PC-3 (cell line): ENCODE data around the gene AFF4. TPM values are rescaled to one million over a fixed set of nuclear protein-coding genes. Genes with fewer than 3 reads are reported as not detected.
"Not testable (repeated sequence)": the region's sequence is repeated elsewhere in the genome, so short reads cannot be mapped to it uniquely, and the experiment has no call there.

Experiments
- ATAC-seq: fragments of 200-7000 bp; cut with Tn5 transposase; 2 replicates; pipeline ENCODE4 v1.9.1; 2020; ENCODE audit warnings: mild to moderate bottlenecking, moderate library complexity
- Bru-seq: library from RNA; stranded (reverse); fragments of 400-500 nt; gene quantifications from one replicate; lab custom pipeline; 2021; lab: Mats Ljungman, UMichigan
- BruChase-seq, 2 experiments: library from RNA; stranded (reverse); fragments of 400-500 nt; gene quantifications; one replicate each; lab custom pipeline; 2021; lab: Mats Ljungman, UMichigan
- BruUV-seq: library from RNA; stranded (reverse); fragments of 400-500 nt; replicated peaks from 2 replicates; lab custom pipeline; 2021; lab: Mats Ljungman, UMichigan
- CTCF ChIA-PET: fragments of 300-600 bp; sonication (Branson Sonifier 250); formaldehyde crosslinking; loops from one replicate; lab custom pipeline; 2022; ENCODE audit warnings: antibody characterized with exemption; lab: Charles Lee
- POLR2A ChIA-PET: fragments of 300-600 bp; sonication (Branson Sonifier 250); formaldehyde crosslinking; loops from one replicate; lab custom pipeline; 2022; ENCODE audit warnings: antibody characterized with exemption; ENCODE audit not compliant: unreplicated experiment; lab: Charles Lee
- DNase-seq: peaks from one replicate; pipeline ENCODE4 v3.0.0-alpha.2; 2015
- H2AFZ ChIP-seq: fragments of 300-600 bp; sonication (generic); 2 replicates; pipeline ENCODE4 v1.6.0; 2016; ENCODE audit warnings: antibody characterized with exemption, low read length
- H3F3A ChIP-seq: fragments of 300-600 bp; sonication (generic); one replicate; pipeline ENCODE4 v1.6.0; 2017; ENCODE audit warnings: antibody characterized with exemption, low read length, control low read depth, mild to moderate bottlenecking; ENCODE audit not compliant: unreplicated experiment
- H3K27ac ChIP-seq: fragments of 300-600 bp; sonication (generic); 2 replicates; pipeline ENCODE4 v1.5.1; 2016; ENCODE audit warnings: mild to moderate bottlenecking, low read length
- H3K27me3 ChIP-seq: fragments of 300-600 bp; sonication (generic); 2 replicates; pipeline ENCODE4 v1.6.1; 2016; ENCODE audit warnings: low read length, mixed read lengths
- H3K36me3 ChIP-seq: fragments of 300-600 bp; sonication (generic); 2 replicates; pipeline ENCODE4 v1.6.1; 2016; ENCODE audit warnings: low read depth, mixed run types, low read length, mixed read lengths
- H3K4me1 ChIP-seq: fragments of 300-600 bp; sonication (generic); 2 replicates; pipeline ENCODE4 v1.5.1; 2016; ENCODE audit warnings: low read length; ENCODE audit not compliant: insufficient read depth
- H3K4me2 ChIP-seq: fragments of 300-600 bp; sonication (generic); 2 replicates; pipeline ENCODE4 v1.6.0; 2016; ENCODE audit warnings: low read length
- H3K4me3 ChIP-seq: fragments of 300-600 bp; sonication (generic); 2 replicates; pipeline ENCODE4 v1.5.1; 2016; ENCODE audit warnings: mild to moderate bottlenecking, low read length, mixed read lengths
- H3K79me2 ChIP-seq: fragments of 300-600 bp; sonication (generic); 2 replicates; pipeline ENCODE4 v1.6.1; 2017; ENCODE audit warnings: low read length, mixed read lengths
- H3K9ac ChIP-seq: fragments of 300-600 bp; sonication (generic); 2 replicates; pipeline ENCODE4 v1.6.0; 2016; ENCODE audit warnings: mild to moderate bottlenecking, low read length
- H3K9me2 ChIP-seq: fragments of 300-600 bp; sonication (generic); replicated peaks from 2 replicates; pipeline ENCODE4 v1.6.1; 2016; ENCODE audit warnings: mixed run types, low read length, mixed read lengths
- H3K9me3 ChIP-seq: fragments of 300-600 bp; sonication (generic); 2 replicates; pipeline ENCODE4 v1.6.1; 2016; ENCODE audit warnings: low read length, mixed read lengths
- H4K20me1 ChIP-seq: fragments of 300-600 bp; sonication (generic); 2 replicates; pipeline ENCODE4 v1.6.1; 2016; ENCODE audit warnings: low read length, mixed read lengths
- CTCF ChIP-seq: fragments of 300-600 bp; sonication (generic); conservative IDR thresholded peaks from 2 replicates; pipeline ENCODE4 v1.5.1; 2017; ENCODE audit warnings: antibody characterized with exemption, low read depth, mild to moderate bottlenecking, low read length
- EZH2 ChIP-seq: fragments of 300-600 bp; sonication (generic); IDR thresholded peaks from one replicate; pipeline ENCODE4 v1.6.1; 2017; ENCODE audit warnings: antibody characterized with exemption, mild to moderate bottlenecking, low read length; ENCODE audit not compliant: unreplicated experiment
- EZH2phosphoT487 ChIP-seq: fragments of 300-600 bp; sonication (generic); IDR thresholded peaks from 2 replicates; pipeline ENCODE4 v1.6.1; 2018; ENCODE audit warnings: mild to moderate bottlenecking, antibody characterized with exemption, low read length, borderline replicate concordance
- intact Hi-C: fragments of 100-400 bp; cut with micrococcal nuclease; formaldehyde crosslinking; loops from 2 replicates; pipeline ENCODE4 v1.9.0; 2023
- long read RNA-seq: library from polyadenylated mRNA; unstranded; transcript quantifications from one replicate; pipeline ENCODE4 v2.0.0, GENCODE V29; 2021; ENCODE audit not compliant: unreplicated experiment
- total RNA-seq: library from RNA; depleted of rRNA; stranded (reverse); fragments of >200 nt; gene quantifications from 2 replicates; pipeline ENCODE4 v1.2.3, GENCODE V29; 2014; rRNA removed

The AFF4 gene, protein sequence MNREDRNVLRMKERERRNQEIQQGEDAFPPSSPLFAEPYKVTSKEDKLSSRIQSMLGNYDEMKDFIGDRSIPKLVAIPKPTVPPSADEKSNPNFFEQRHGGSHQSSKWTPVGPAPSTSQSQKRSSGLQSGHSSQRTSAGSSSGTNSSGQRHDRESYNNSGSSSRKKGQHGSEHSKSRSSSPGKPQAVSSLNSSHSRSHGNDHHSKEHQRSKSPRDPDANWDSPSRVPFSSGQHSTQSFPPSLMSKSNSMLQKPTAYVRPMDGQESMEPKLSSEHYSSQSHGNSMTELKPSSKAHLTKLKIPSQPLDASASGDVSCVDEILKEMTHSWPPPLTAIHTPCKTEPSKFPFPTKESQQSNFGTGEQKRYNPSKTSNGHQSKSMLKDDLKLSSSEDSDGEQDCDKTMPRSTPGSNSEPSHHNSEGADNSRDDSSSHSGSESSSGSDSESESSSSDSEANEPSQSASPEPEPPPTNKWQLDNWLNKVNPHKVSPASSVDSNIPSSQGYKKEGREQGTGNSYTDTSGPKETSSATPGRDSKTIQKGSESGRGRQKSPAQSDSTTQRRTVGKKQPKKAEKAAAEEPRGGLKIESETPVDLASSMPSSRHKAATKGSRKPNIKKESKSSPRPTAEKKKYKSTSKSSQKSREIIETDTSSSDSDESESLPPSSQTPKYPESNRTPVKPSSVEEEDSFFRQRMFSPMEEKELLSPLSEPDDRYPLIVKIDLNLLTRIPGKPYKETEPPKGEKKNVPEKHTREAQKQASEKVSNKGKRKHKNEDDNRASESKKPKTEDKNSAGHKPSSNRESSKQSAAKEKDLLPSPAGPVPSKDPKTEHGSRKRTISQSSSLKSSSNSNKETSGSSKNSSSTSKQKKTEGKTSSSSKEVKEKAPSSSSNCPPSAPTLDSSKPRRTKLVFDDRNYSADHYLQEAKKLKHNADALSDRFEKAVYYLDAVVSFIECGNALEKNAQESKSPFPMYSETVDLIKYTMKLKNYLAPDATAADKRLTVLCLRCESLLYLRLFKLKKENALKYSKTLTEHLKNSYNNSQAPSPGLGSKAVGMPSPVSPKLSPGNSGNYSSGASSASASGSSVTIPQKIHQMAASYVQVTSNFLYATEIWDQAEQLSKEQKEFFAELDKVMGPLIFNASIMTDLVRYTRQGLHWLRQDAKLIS
- total RNA-seq (20.7 and 23.5 TPM in 2 replicates), Bru-seq, nascent RNA (percentile 89 among the genes with signal in this experiment), BruChase-seq, experiment 1, labeled RNA remaining after a 6-hour chase (percentile 92 among the genes with signal in this experiment), BruChase-seq, experiment 2, labeled RNA remaining after a 2-hour chase (percentile 93 among the genes with signal in this experiment)
- long read RNA-seq, full-length matches to known transcripts: 6 of 24 reads
- long read RNA-seq, partial matches to known transcripts: 8 of 24 reads
- long read RNA-seq, other reads (novel, unspliced or antisense): 10 of 24 reads

DNA sequence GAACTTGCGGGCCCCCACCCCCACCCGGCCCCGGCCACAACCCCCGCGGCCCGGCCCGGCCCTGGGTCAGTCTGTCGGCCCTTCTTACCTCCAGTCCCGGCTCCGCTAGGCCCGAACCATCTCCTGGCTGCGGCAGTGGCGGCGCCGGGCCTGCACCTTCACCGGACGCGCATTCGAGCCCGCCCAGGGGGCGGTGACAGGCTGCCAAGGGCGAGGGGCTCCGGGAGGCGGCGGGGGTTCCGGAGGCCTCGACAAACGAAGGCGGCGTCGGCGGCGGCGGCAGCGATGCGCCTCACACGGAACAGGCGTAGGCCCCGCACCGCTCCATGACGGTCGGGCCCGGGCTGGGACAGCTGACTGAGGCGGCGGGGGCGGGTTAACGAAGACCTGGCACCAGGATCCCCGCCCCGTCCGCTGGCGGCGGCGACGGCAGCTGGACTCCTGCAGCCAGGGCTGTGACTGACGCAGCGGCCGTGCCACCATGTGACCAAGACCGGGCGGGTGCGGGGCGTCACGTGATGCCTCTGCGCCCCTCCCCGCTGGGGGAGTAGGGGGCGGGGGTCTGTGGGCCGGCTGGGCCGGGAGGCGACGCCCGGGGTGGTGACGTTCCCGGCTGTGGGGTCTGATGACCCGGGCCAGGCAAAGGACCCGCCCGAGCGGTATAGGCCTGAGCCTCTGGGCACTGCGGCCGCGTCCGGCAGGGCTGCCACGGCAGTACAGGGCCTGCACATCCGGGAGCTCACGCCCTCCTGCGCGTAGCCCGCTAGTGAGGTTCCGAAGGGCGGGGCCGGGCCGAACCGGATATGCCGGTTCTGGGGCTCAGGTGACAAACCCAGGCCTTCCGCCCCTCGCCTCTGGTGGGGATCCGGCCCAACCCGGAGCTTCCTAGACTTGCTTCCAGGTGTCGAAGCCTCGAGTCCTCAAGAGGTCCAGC, at the start of gene AFF4:
Gene AFF4 (minus strand): TSS at position 464 of the 934 bp plus-strand sequence. CDS start 26,445 bp downstream, outside the sequence.
- H3K4me2 ChIP-seq: peak within 1 kb of the TSS; percentile 89
- peak; percentile 87 for DNase-seq
- peak within 1 kb of the TSS; percentile 80 for H3K27ac ChIP-seq
- peaks cover 24% of the 10 kb centered on the region for H4K20me1 ChIP-seq
- H3K9me3 ChIP-seq: no peaks in the 10 kb centered on the region
- no peak for TF ChIP-seq EZH2
- TF ChIP-seq CTCF: no peak
- TF ChIP-seq EZH2phosphoT487: no peak
- peak within 1 kb of the TSS; percentile 73 for H3K4me3 ChIP-seq
- intact Hi-C loops: loop anchor here (2.0 kb wide), 1 partner anchor 89 kb away; the partner anchor contains the start of gene HSPA4
- H3K36me3 ChIP-seq: no peaks in the 10 kb centered on the region
- H3K79me2 ChIP-seq: peaks cover 50% of the 10 kb centered on the region
- ChIA-PET POLR2A (interaction anchor here (1.0 kb wide), 1 partner anchor 88 kb away, joined by 4 read pairs; the partner anchor contains the start of gene HSPA4), CTCF (interaction anchor here (0.6 kb wide), 2 partner anchors 43 to 133 kb away, joined by 3 read pairs; partner anchors contain the start of gene SHROOM1)
- H3K9ac ChIP-seq: peak within 1 kb of the TSS; percentile 93
- no TSS peak for BruUV-seq
- no peaks in the 10 kb centered on the region for H3K27me3 ChIP-seq
- H2AFZ ChIP-seq: peak within 1 kb of the TSS; percentile 78
- ATAC-seq: peak; percentile 93
- peaks cover 9% of the 10 kb centered on the region for H3K4me1 ChIP-seq
- peaks cover 4% of the 10 kb centered on the region for H3F3A ChIP-seq
- H3K9me2 ChIP-seq: no peaks in the 10 kb centered on the region

GRCh38 chr5:133008455-133008854, 45.0 kb upstream of the AFF4 start:
- H3K4me1 ChIP-seq, H3K9me2 ChIP-seq, POLR2A ChIA-PET, CTCF ChIA-PET, DNase-seq, H2AFZ ChIP-seq, H3K9me3 ChIP-seq, H3K79me2 ChIP-seq, H3K4me3 ChIP-seq, H3K9ac ChIP-seq, H3F3A ChIP-seq, intact Hi-C loops, H3K27ac ChIP-seq, H3K27me3 ChIP-seq, BruUV-seq, H4K20me1 ChIP-seq, H3K36me3 ChIP-seq, ATAC-seq, H3K4me2 ChIP-seq: not testable (repeated sequence)
